Gastrocnemius medialis (tissue), 4 donors: ENCODE results near the gene TMEM247. TPM values are rescaled to one million over a fixed set of nuclear protein-coding genes. Genes with fewer than 3 reads are reported as not detected.
"Not testable (repeated sequence)": the region's sequence is repeated elsewhere in the genome, so short reads cannot be mapped to it uniquely, and the experiment has no call there.

Source experiments
- ATAC-seq, 2 donors: fragments of 150-250 bp; one replicate each; pipeline ENCODE4 v1.9.1; 2016
- DNase-seq, 2 donors: peaks; one replicate each; pipeline ENCODE4 v3.0.0-alpha.2; 2019
- H3K27ac ChIP-seq, 4 donors: fragments of 200-600 bp; sonication (generic); 1 replicate in 1 of 4; 2 replicates in 3 of 4; pipeline ENCODE4 v1.5.1; 2016 to 2018; ENCODE audit warnings: mild to moderate bottlenecking in 2 of 4, moderate library complexity in 1 of 4
- H3K27me3 ChIP-seq, 3 donors: fragments of 200-600 bp; sonication (generic) in 2 of 3; 1 replicate in 1 of 3; 2 replicates in 2 of 3; pipeline versions ENCODE4 v1.5.1 to v1.6.0; 2016 to 2019; ENCODE audit warnings: mild to moderate bottlenecking in 1 of 3, moderate library complexity in 1 of 3
- H3K36me3 ChIP-seq, 2 donors: fragments of 200-600 bp; sonication (generic) in 1 of 2; one replicate each; pipeline ENCODE4 v1.5.1; 2017 to 2018
- H3K4me1 ChIP-seq, 2 donors: fragments of 200-600 bp; sonication (generic) in 1 of 2; one replicate each; pipeline ENCODE4 v1.5.1; 2016 to 2017; ENCODE audit warnings: mild to moderate bottlenecking in 2 of 2
- H3K4me3 ChIP-seq, 4 donors: fragments of 200-600 bp; sonication (generic) in 3 of 4; 1 replicate in 1 of 4; 2 replicates in 3 of 4; pipeline ENCODE4 v1.5.1; 2016 to 2019; ENCODE audit warnings: mild to moderate bottlenecking in 2 of 4
- H3K9me3 ChIP-seq, 3 donors: fragments of 200-600 bp; sonication (generic) in 2 of 3; 1 replicate in 1 of 3; 2 replicates in 2 of 3; pipeline ENCODE4 v1.5.1; 2016 to 2019
- CTCF ChIP-seq, 5 experiments: fragments of 450-650 bp in 3 of 5; fragments of 200-600 bp in 2 of 5; sonication (generic) in 2 of 5; IDR thresholded peaks in 4 of 5; conservative IDR thresholded peaks in 1 of 5; 1 replicate in 4 of 5; 2 replicates in 1 of 5; pipeline ENCODE4 v1.5.1; 2016 to 2019; ENCODE audit warnings: antibody characterized with exemption in 5 of 5, mild to moderate bottlenecking in 3 of 5, moderate library complexity in 3 of 5
- POLR2A ChIP-seq, 2 donors: fragments of 450-650 bp; IDR thresholded peaks; one replicate each; pipeline ENCODE4 v1.6.1; 2017; ENCODE audit warnings: antibody characterized with exemption in 2 of 2, mild to moderate bottlenecking in 2 of 2, moderate library complexity in 2 of 2
- in situ Hi-C, 4 donors: fragments of 200-750 bp; cut with MboI; loops; one replicate each; pipeline versions ENCODE4 v1.15.0 to v1.8.0; 2017; ENCODE audit warnings: low sequenced_read_pairs in 4 of 4
- intact Hi-C: fragments of 100-400 bp; cut with DNase I; formaldehyde crosslinking; loops from one replicate; pipeline ENCODE4 v1.15.1; 2023; ENCODE audit warnings: low total_unique reads
- total RNA-seq, 4 donors: library from RNA; depleted of rRNA; stranded (reverse); fragments of >200 nt; gene quantifications; one replicate each; pipeline versions ENCODE4 v1.1.0 to v1.2.3, GENCODE V29; 2016

Gene TMEM247
- total RNA-seq, 4 donors from 2014 or later: not detected

- Histone ChIP-seq H3K4me3 (no peak overlapping the region), H3K27me3 (no peaks in the 10 kb centered on the region), H3K36me3 (no peaks in the 10 kb centered on the region), H3K9me3 (no peaks in the 10 kb centered on the region), H3K27ac (no peak overlapping the region), H3K4me1 (no peaks in the 10 kb centered on the region)
- in situ Hi-C loops: no loop called here
- no peak for DNase-seq
- TF ChIP-seq CTCF (IDR thresholded peaks at IDR 0.05 in 4 of 5, conservative IDR thresholded peaks at IDR 0.05 in 1 of 5): no peak
- TF ChIP-seq POLR2A (IDR thresholded peaks at IDR 0.05): no peak
- no peak for ATAC-seq
- intact Hi-C loops: no loop called here
Measured at GRCh38 chr2:46469116-46469515, 10.2 kb upstream of the TMEM247 start.

GRCh38 chr2:46469700-46470099 lies 9.7 kb upstream of the TMEM247 start:
- ATAC-seq: no peak
- Histone ChIP-seq H3K27ac (no peak overlapping the region), H3K27me3 (no peaks in the 10 kb centered on the region), H3K9me3 (no peaks in the 10 kb centered on the region), H3K36me3 (no peaks in the 10 kb centered on the region), H3K4me3 (no peak overlapping the region), H3K4me1 (no peaks in the 10 kb centered on the region)
- in situ Hi-C loops (no loop called here), intact Hi-C loops (no loop called here)
- no peak for DNase-seq
- TF ChIP-seq CTCF (IDR thresholded peaks at IDR 0.05 in 4 of 5, conservative IDR thresholded peaks at IDR 0.05 in 1 of 5): no peak

- intact Hi-C loops: no loop called here
- H3K36me3 ChIP-seq: no peaks in the 10 kb centered on the region
- H3K27me3 ChIP-seq: no peaks in the 10 kb centered on the region
- no peaks in the 10 kb centered on the region for H3K9me3 ChIP-seq
- no peaks in the 10 kb centered on the region for H3K4me1 ChIP-seq
- no peak for TF ChIP-seq CTCF (IDR thresholded peaks at IDR 0.05 in 4 of 5, conservative IDR thresholded peaks at IDR 0.05 in 1 of 5)
- TF ChIP-seq POLR2A (IDR thresholded peaks at IDR 0.05): no peak
- DNase-seq (no peak), ATAC-seq (peak in 1 of 2 donors; percentile 27)
- no peak overlapping the region for H3K27ac ChIP-seq
- in situ Hi-C loops: no loop called here
- H3K4me3 ChIP-seq: no peak overlapping the region
Measured at GRCh38 chr2:46470114-46470628, 9.2 kb upstream of the TMEM247 start.

- DNase-seq: no peak
- no peaks in the 10 kb centered on the region for H3K27me3 ChIP-seq
- H3K9me3 ChIP-seq: no peaks in the 10 kb centered on the region
- intact Hi-C loops: no loop called here
- H3K4me1 ChIP-seq: no peaks in the 10 kb centered on the region
- H3K4me3 ChIP-seq: no peak overlapping the region
- ATAC-seq: no peak
- H3K27ac ChIP-seq: no peak overlapping the region
- TF ChIP-seq CTCF (IDR thresholded peaks at IDR 0.05 in 4 of 5, conservative IDR thresholded peaks at IDR 0.05 in 1 of 5) (no peak), POLR2A (IDR thresholded peaks at IDR 0.05) (no peak)
- no peaks in the 10 kb centered on the region for H3K36me3 ChIP-seq
- in situ Hi-C loops: no loop called here
Measured at GRCh38 chr2:46471019-46471583, 8.3 kb upstream of the TMEM247 start.

- Histone ChIP-seq H3K27me3 (no peaks in the 10 kb centered on the region), H3K4me3 (no peak overlapping the region), H3K36me3 (no peaks in the 10 kb centered on the region), H3K4me1 (no peaks in the 10 kb centered on the region), H3K9me3 (no peaks in the 10 kb centered on the region), H3K27ac (no peak overlapping the region)
- no peak for TF ChIP-seq CTCF (IDR thresholded peaks at IDR 0.05 in 4 of 5, conservative IDR thresholded peaks at IDR 0.05 in 1 of 5)
- no peak for TF ChIP-seq POLR2A (IDR thresholded peaks at IDR 0.05)
- no peak for ATAC-seq
- intact Hi-C loops (no loop called here), in situ Hi-C loops (no loop called here)
- no peak for DNase-seq
Measured at GRCh38 chr2:46471697-46472096, 7.7 kb upstream of the TMEM247 start.

GRCh38 chr2:46472165-46472564 lies 7.2 kb upstream of the TMEM247 start:
- intact Hi-C loops, H3K36me3 ChIP-seq, H3K27ac ChIP-seq, in situ Hi-C loops, DNase-seq, H3K4me1 ChIP-seq, H3K4me3 ChIP-seq, H3K9me3 ChIP-seq, H3K27me3 ChIP-seq, ATAC-seq: not testable (repeated sequence)

GRCh38 chr2:46477462-46477861 lies 1.9 kb upstream of the TMEM247 start:
- H3K27me3 ChIP-seq, H3K9me3 ChIP-seq, DNase-seq, H3K27ac ChIP-seq, H3K4me1 ChIP-seq, H3K36me3 ChIP-seq, intact Hi-C loops, in situ Hi-C loops, ATAC-seq, H3K4me3 ChIP-seq: not testable (repeated sequence)
